Measurements from ENCODE around the gene CNKSR3. TPM values are rescaled to one million over a fixed set of nuclear protein-coding genes. Genes with fewer than 3 reads are reported as not detected.

CNKSR3 gene
- total and polyA plus RNA-seq, 2 donors from 2014 or later: 13.8 to 63.1 TPM

GRCh38 chr6:154529957-154530356 is 19.5 kb upstream of the CNKSR3 start:
- no peak for TF ChIP-seq CTCF (IDR thresholded peaks at IDR 0.05; ENCODE audit: borderline replicate concordance, extremely low read depth, insufficient read depth)
- intact Hi-C loops (cut with DNase I): no loop called here
- no peaks in the 10 kb centered on the region for H3K36me3 ChIP-seq (ENCODE audit: control insufficient read depth in 2 of 3, insufficient read depth in 3 of 3, low read length in 3 of 3)

GRCh38 chr6:154528310-154528915 is 17.9 kb upstream of the CNKSR3 start:
- no peak overlapping the region for H3K9ac ChIP-seq (ENCODE audit: low read length in 3 of 3)
- no peak overlapping the region for H3K27ac ChIP-seq (ENCODE audit: low read depth in 2 of 2, low read length in 2 of 2)
- H3K36me3 ChIP-seq (ENCODE audit: control insufficient read depth in 2 of 3, insufficient read depth in 3 of 3, low read length in 3 of 3): no peaks in the 10 kb centered on the region
- DNase-seq: no peak
- no peaks in the 10 kb centered on the region for H3K27me3 ChIP-seq (ENCODE audit: control insufficient read depth, insufficient read depth, low read length)
- no peak for FAIRE-seq
- no peak for TF ChIP-seq CTCF (IDR thresholded peaks at IDR 0.05; ENCODE audit: borderline replicate concordance, extremely low read depth, insufficient read depth)
- no peaks in the 10 kb centered on the region for H3K9me3 ChIP-seq (ENCODE audit: control insufficient read depth in 2 of 3, insufficient read depth in 1 of 3, low read length in 3 of 3)
- peaks cover 0 to 6% (median 0%) of the 10 kb centered on the region in 3 donors for H3K4me1 ChIP-seq (ENCODE audit: control insufficient read depth in 2 of 3, insufficient read depth in 2 of 3, low read depth in 1 of 3, low read length in 3 of 3)
- no peak overlapping the region for H3K4me3 ChIP-seq (ENCODE audit: low read length in 3 of 3)
- intact Hi-C loops (cut with DNase I): no loop called here

More at GRCh38 chr6:154529957-154530356, 19.5 kb upstream of the CNKSR3 start:
- H3K27ac ChIP-seq (ENCODE audit: low read depth in 2 of 2, low read length in 2 of 2): no peak overlapping the region
- no peak overlapping the region for H3K9ac ChIP-seq (ENCODE audit: low read length in 3 of 3)
- H3K4me1 ChIP-seq (ENCODE audit: control insufficient read depth in 2 of 3, insufficient read depth in 2 of 3, low read depth in 1 of 3, low read length in 3 of 3): peaks cover 0 to 6% (median 0%) of the 10 kb centered on the region in 3 donors
- no peaks in the 10 kb centered on the region for H3K27me3 ChIP-seq (ENCODE audit: control insufficient read depth, insufficient read depth, low read length)
- no peak overlapping the region for H3K4me3 ChIP-seq (ENCODE audit: low read length in 3 of 3)
- FAIRE-seq (no peak), DNase-seq (no peak)
- no peaks in the 10 kb centered on the region for H3K9me3 ChIP-seq (ENCODE audit: control insufficient read depth in 2 of 3, insufficient read depth in 1 of 3, low read length in 3 of 3)

- no peak for DNase-seq
- Histone ChIP-seq H3K9ac (ENCODE audit: low read length in 3 of 3) (no peak overlapping the region), H3K4me3 (ENCODE audit: low read length in 3 of 3) (no peak overlapping the region), H3K27ac (ENCODE audit: low read depth in 2 of 2, low read length in 2 of 2) (no peak overlapping the region), H3K36me3 (ENCODE audit: control insufficient read depth in 2 of 3, insufficient read depth in 3 of 3, low read length in 3 of 3) (no peaks in the 10 kb centered on the region), H3K9me3 (ENCODE audit: control insufficient read depth in 2 of 3, insufficient read depth in 1 of 3, low read length in 3 of 3) (no peaks in the 10 kb centered on the region), H3K4me1 (ENCODE audit: control insufficient read depth in 2 of 3, insufficient read depth in 2 of 3, low read depth in 1 of 3, low read length in 3 of 3) (peaks cover 0 to 6% (median 0%) of the 10 kb centered on the region in 3 donors), H3K27me3 (ENCODE audit: control insufficient read depth, insufficient read depth, low read length) (no peaks in the 10 kb centered on the region)
- intact Hi-C loops (cut with DNase I): no loop called here
- TF ChIP-seq CTCF (IDR thresholded peaks at IDR 0.05; ENCODE audit: borderline replicate concordance, extremely low read depth, insufficient read depth): no peak
- FAIRE-seq: no peak
Observed at GRCh38 chr6:154526996-154527395, 16.5 kb upstream of the CNKSR3 start.

- no peaks in the 10 kb centered on the region for H3K9me3 ChIP-seq (ENCODE audit: control insufficient read depth in 2 of 3, insufficient read depth in 1 of 3, low read length in 3 of 3)
- no peak overlapping the region for H3K9ac ChIP-seq (ENCODE audit: low read length in 3 of 3)
- FAIRE-seq (no peak), DNase-seq (no peak)
- H3K4me1 ChIP-seq (ENCODE audit: control insufficient read depth in 2 of 3, insufficient read depth in 2 of 3, low read depth in 1 of 3, low read length in 3 of 3): peaks cover 0 to 4% (median 0%) of the 10 kb centered on the region in 3 donors
- H3K27ac ChIP-seq (ENCODE audit: low read depth in 2 of 2, low read length in 2 of 2): no peak overlapping the region
- no peaks in the 10 kb centered on the region for H3K27me3 ChIP-seq (ENCODE audit: control insufficient read depth, insufficient read depth, low read length)
- H3K36me3 ChIP-seq (ENCODE audit: control insufficient read depth in 2 of 3, insufficient read depth in 3 of 3, low read length in 3 of 3): no peaks in the 10 kb centered on the region
- TF ChIP-seq CTCF (IDR thresholded peaks at IDR 0.05; ENCODE audit: borderline replicate concordance, extremely low read depth, insufficient read depth): no peak
- H3K4me3 ChIP-seq (ENCODE audit: low read length in 3 of 3): no peak overlapping the region
- intact Hi-C loops (cut with DNase I): no loop called here
Observed at GRCh38 chr6:154522576-154522975, 12.1 kb upstream of the CNKSR3 start.

All from kidney (tissue), 14 donors.